Measurements from ENCODE around the gene CDKL4. TPM values are rescaled to one million over a fixed set of nuclear protein-coding genes. Genes with fewer than 3 reads are reported as not detected.

CDKL4 gene
- total RNA-seq, 2 donors from 2014 or later = 0.24 TPM; not detected in 1

DNA sequence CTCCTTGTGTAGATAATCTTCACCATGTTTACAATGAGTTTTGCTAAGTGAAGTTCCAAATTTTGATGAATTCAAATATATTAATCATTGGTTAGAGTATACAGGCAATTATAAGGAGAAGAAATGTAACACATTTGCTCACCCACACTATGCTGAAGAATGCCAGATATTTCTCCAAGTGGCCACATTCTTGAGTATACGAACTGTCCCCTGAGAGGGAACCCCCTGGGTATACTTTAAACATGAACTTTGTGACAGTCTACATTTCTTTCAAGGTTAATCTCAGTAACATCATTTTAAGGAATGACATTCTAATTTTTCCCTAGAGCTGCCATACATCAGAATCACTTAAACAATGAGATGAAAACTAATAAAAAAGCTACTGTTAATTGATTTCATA, 39.8 kb upstream of the CDKL4 start:
- Histone ChIP-seq H3K27me3 (ENCODE audit: control insufficient read depth, insufficient read depth, low read length, poor library complexity, severe bottlenecking) (no peaks in the 10 kb centered on the region), H3K9me3 (ENCODE audit: control insufficient read depth, low read length) (no peaks in the 10 kb centered on the region), H3K4me1 (ENCODE audit: control insufficient read depth, insufficient read depth, low read length) (no peaks in the 10 kb centered on the region), H3K27ac (ENCODE audit: low read depth, low read length) (no peak overlapping the region), H3K9ac (ENCODE audit: extremely low read depth, low read length, poor library complexity, severe bottlenecking) (no peak overlapping the region), H3K4me3 (ENCODE audit: low read length) (no peak overlapping the region), H3K36me3 (ENCODE audit: control insufficient read depth, insufficient read depth, low read length) (peaks cover 54% of the 10 kb centered on the region)
- H3K9me3 Mint-ChIP-seq = no peaks in the 10 kb centered on the region
- no peak overlapping the region for H3K4me3 Mint-ChIP-seq
- no peaks in the 10 kb centered on the region for H3K27me3 Mint-ChIP-seq (ENCODE audit: insufficient read depth)
- peaks cover 40% of the 10 kb centered on the region for H3K36me3 Mint-ChIP-seq (ENCODE audit: low read depth)
- TF ChIP-seq CTCF (conservative IDR thresholded peaks at IDR 0.05) = no peak
- H3K4me1 Mint-ChIP-seq = peaks cover 5% of the 10 kb centered on the region
- 75 to 82% methylated on average over 1 of the region's 1 CpG for WGBS, 2 experiments (ENCODE audit: insufficient coverage in 1 of 2, insufficient read length in 1 of 2)
- no peak overlapping the region for H3K27ac Mint-ChIP-seq
- DNase-seq = no peak

GRCh38 chr2:39281391-39281790, 37.6 kb upstream of the CDKL4 start:
- no peak for TF ChIP-seq CTCF (conservative IDR thresholded peaks at IDR 0.05)
- 76 to 79% methylated on average over 2 to 3 of the region's 3 CpGs for WGBS, 2 experiments (ENCODE audit: insufficient coverage in 1 of 2, insufficient read length in 1 of 2)
- Histone ChIP-seq H3K4me1 (ENCODE audit: control insufficient read depth, insufficient read depth, low read length) (no peaks in the 10 kb centered on the region), H3K27ac (ENCODE audit: low read depth, low read length) (no peak overlapping the region), H3K4me3 (ENCODE audit: low read length) (no peak overlapping the region), H3K36me3 (ENCODE audit: control insufficient read depth, insufficient read depth, low read length) (peaks cover 57% of the 10 kb centered on the region), H3K9ac (ENCODE audit: extremely low read depth, low read length, poor library complexity, severe bottlenecking) (no peak overlapping the region), H3K27me3 (ENCODE audit: control insufficient read depth, insufficient read depth, low read length, poor library complexity, severe bottlenecking) (no peaks in the 10 kb centered on the region), H3K9me3 (ENCODE audit: control insufficient read depth, low read length) (no peaks in the 10 kb centered on the region)
- Mint-ChIP-seq H3K9me3 (no peaks in the 10 kb centered on the region), H3K27me3 (ENCODE audit: insufficient read depth) (no peaks in the 10 kb centered on the region), H3K27ac (no peak overlapping the region), H3K4me1 (peaks cover 5% of the 10 kb centered on the region), H3K36me3 (ENCODE audit: low read depth) (peaks cover 46% of the 10 kb centered on the region), H3K4me3 (no peak overlapping the region)
- no peak for DNase-seq

DNA sequence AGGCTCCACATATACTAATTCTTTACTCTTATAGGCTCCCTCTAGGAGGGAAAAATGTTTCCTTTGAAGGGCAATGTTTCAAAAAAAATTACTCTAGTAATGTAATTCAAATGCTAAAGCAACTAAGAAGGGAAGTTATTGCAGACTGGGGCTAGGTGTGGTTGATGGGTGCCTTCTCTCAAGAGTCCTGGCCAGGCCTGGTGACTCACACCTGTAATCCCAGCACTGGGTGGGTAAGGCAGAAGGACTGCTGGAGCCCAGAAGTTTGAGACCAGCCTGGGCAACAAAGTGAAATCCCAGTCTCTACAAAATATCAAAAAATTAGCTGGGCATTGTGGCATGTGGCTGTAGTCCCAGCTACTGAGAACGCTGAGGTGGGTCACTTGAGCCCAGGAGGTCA, 31.2 kb upstream of the CDKL4 start:
- no peak overlapping the region for H3K27ac ChIP-seq (ENCODE audit: low read depth, low read length)
- Mint-ChIP-seq H3K4me1 (no peaks in the 10 kb centered on the region), H3K27ac (no peak overlapping the region), H3K9me3 (no peaks in the 10 kb centered on the region), H3K27me3 (ENCODE audit: insufficient read depth) (no peaks in the 10 kb centered on the region), H3K4me3 (no peak overlapping the region), H3K36me3 (ENCODE audit: low read depth) (peaks cover 46% of the 10 kb centered on the region)
- H3K9me3 ChIP-seq (ENCODE audit: control insufficient read depth, low read length) = no peaks in the 10 kb centered on the region
- no peak overlapping the region for H3K9ac ChIP-seq (ENCODE audit: extremely low read depth, low read length, poor library complexity, severe bottlenecking)
- no peak for DNase-seq
- peaks cover 79% of the 10 kb centered on the region for H3K36me3 ChIP-seq (ENCODE audit: control insufficient read depth, insufficient read depth, low read length)
- H3K27me3 ChIP-seq (ENCODE audit: control insufficient read depth, insufficient read depth, low read length, poor library complexity, severe bottlenecking) = no peaks in the 10 kb centered on the region
- TF ChIP-seq CTCF (conservative IDR thresholded peaks at IDR 0.05) = no peak
- H3K4me3 ChIP-seq (ENCODE audit: low read length) = no peak overlapping the region
- H3K4me1 ChIP-seq (ENCODE audit: control insufficient read depth, insufficient read depth, low read length) = no peaks in the 10 kb centered on the region
- WGBS, 2 experiments (ENCODE audit: insufficient coverage in 1 of 2, insufficient read length in 1 of 2) = 97 to 100% methylated on average over 1 of the region's 1 CpG
